Lower leg skin (tissue), 4 donors: ENCODE data around the gene FANK1. TPM values are rescaled to one million over a fixed set of nuclear protein-coding genes. Genes with fewer than 3 reads are reported as not detected.
"Not testable (repeated sequence)": the region's sequence is repeated elsewhere in the genome, so short reads cannot be mapped to it uniquely, and the experiment has no call there.

ENCODE experiments used
- DNase-seq, 2 donors: peaks; one replicate each; pipeline ENCODE4 v3.0.0-alpha.2; 2019; ENCODE audit warnings: low spot score in 2 of 2
- H3K4me3 ChIP-seq: fragments of 200-600 bp; sonication (generic); 2 replicates; pipeline ENCODE4 v1.5.1; 2017; ENCODE audit warnings: mild to moderate bottlenecking, low read depth; ENCODE audit not compliant: poor library complexity, severe bottlenecking
- CTCF ChIP-seq, 3 donors: fragments of 450-650 bp; IDR thresholded peaks; one replicate each; pipeline ENCODE4 v1.5.1; 2016; ENCODE audit warnings: antibody characterized with exemption in 3 of 3, mild to moderate bottlenecking in 3 of 3, moderate library complexity in 2 of 3
- POLR2A ChIP-seq, 2 donors: fragments of 450-650 bp; IDR thresholded peaks; one replicate each; pipeline ENCODE4 v1.6.1; 2016 to 2017; ENCODE audit warnings: antibody characterized with exemption in 2 of 2, mild to moderate bottlenecking in 1 of 2, moderate library complexity in 1 of 2
- WGBS, 2 donors: methylation state at CpG; one replicate each; pipeline ENCODE4 v1.1.5; 2018; 5-methylcytosine and 5-hydroxymethylcytosine counted together
- intact Hi-C: fragments of 100-400 bp; cut with DNase I; formaldehyde crosslinking; loops from one replicate; pipeline ENCODE4 v1.15.0; 2023; ENCODE audit warnings: low total_unique reads
- total RNA-seq, 4 donors: library from RNA; depleted of rRNA; stranded (reverse); fragments of >200 nt; gene quantifications; one replicate each; pipeline ENCODE4 v1.1.0, GENCODE V29; 2016

Gene FANK1
- total RNA-seq, 4 donors from 2014 or later: 3.0 to 7.8 (median 4.3) TPM

GRCh38 chr10:125962200-125962599 lies 65.8 kb downstream of the FANK1 start:
- H3K4me3 ChIP-seq: no peak overlapping the region
- WGBS, 2 donors: 93 to 94% methylated on average over 3 of the region's 3 CpGs
- intact Hi-C loops: no loop called here
- TF ChIP-seq POLR2A (IDR thresholded peaks at IDR 0.05) (no peak), CTCF (IDR thresholded peaks at IDR 0.05) (no peak)
- DNase-seq: no peak

- WGBS, 2 donors: 94 to 100% methylated on average over 2 of the region's 2 CpGs
- intact Hi-C loops: no loop called here
- no peak for DNase-seq
- TF ChIP-seq CTCF (IDR thresholded peaks at IDR 0.05) (no peak), POLR2A (IDR thresholded peaks at IDR 0.05) (no peak)
- H3K4me3 ChIP-seq: no peak overlapping the region
These were observed 68.2 kb downstream of the FANK1 start for GRCh38 chr10:125964558-125964957.

- H3K4me3 ChIP-seq: no peak overlapping the region
- no peak for DNase-seq
- WGBS, 2 donors: 60 to 72% methylated on average over 1 of the region's 1 CpG
- intact Hi-C loops: no loop called here
- TF ChIP-seq POLR2A (IDR thresholded peaks at IDR 0.05): no peak
- TF ChIP-seq CTCF (IDR thresholded peaks at IDR 0.05): no peak
These were observed 71.2 kb downstream of the FANK1 start for GRCh38 chr10:125967533-125967932.

- WGBS, 2 donors: 89 to 92% methylated on average over 20 to 33 of the region's 36 CpGs
- DNase-seq, intact Hi-C loops, H3K4me3 ChIP-seq: not testable (repeated sequence)
These were observed 73.8 kb downstream of the FANK1 start for GRCh38 chr10:125970077-125970630.

- no peak for DNase-seq
- WGBS, 2 donors: 92 to 98% methylated on average over 6 of the region's 6 CpGs
- no peak overlapping the region for H3K4me3 ChIP-seq
- intact Hi-C loops: no loop called here
- TF ChIP-seq POLR2A (IDR thresholded peaks at IDR 0.05) (no peak), CTCF (IDR thresholded peaks at IDR 0.05) (no peak)
These were observed 80.7 kb downstream of the FANK1 start for GRCh38 chr10:125976960-125977605.

GRCh38 chr10:125979976-125980375 lies 83.6 kb downstream of the FANK1 start:
- TF ChIP-seq CTCF (IDR thresholded peaks at IDR 0.05) (no peak), POLR2A (IDR thresholded peaks at IDR 0.05) (no peak)
- no peak for DNase-seq

More at GRCh38 chr10:125979976-125980375, 83.6 kb downstream of the FANK1 start:
- 79 to 80% methylated on average over 7 of the region's 7 CpGs for WGBS, 2 donors
- intact Hi-C loops: loop anchor here (5.0 to 10.0 kb wide), 2 partner anchors 525 to 767 kb away; no protein-coding TSS in a partner anchor
- H3K4me3 ChIP-seq: no peak overlapping the region
